IMR-90 (cell line): ENCODE data around the gene ATP9B. TPM values are rescaled to one million over a fixed set of nuclear protein-coding genes. Genes with fewer than 3 reads are reported as not detected.

Experiments
- ATAC-seq: fragments of 200-7000 bp; cut with Tn5 transposase; 2 replicates; pipeline ENCODE4 v1.9.1; 2020; ENCODE audit warnings: low read depth, mild to moderate bottlenecking, moderate library complexity
- BruUV-seq: library from RNA; stranded (reverse); fragments of 400-500 nt; replicated peaks from 2 replicates; lab custom pipeline; 2021; lab: Mats Ljungman, UMichigan
- CTCF ChIA-PET: fragments of 300-600 bp; formaldehyde crosslinking; extraction: SDS; loops from one replicate; lab custom pipeline; 2021; ENCODE audit warnings: antibody characterized with exemption; lab: Yijun Ruan, JAX
- POLR2A ChIA-PET: fragments of 300-600 bp; sonication (Branson Sonifier 250); formaldehyde crosslinking; loops from one replicate; lab custom pipeline; 2022; ENCODE audit warnings: antibody characterized with exemption; ENCODE audit not compliant: unreplicated experiment; lab: Charles Lee
- DNase-seq: peaks from one replicate; pipeline ENCODE4 v3.0.0; 2013
- H2AFZ ChIP-seq: replicated peaks from 2 replicates; pipeline ENCODE3; 2013; ENCODE audit warnings: low read length, mild to moderate bottlenecking; ENCODE audit not compliant: poor library complexity
- H2AK5ac ChIP-seq: 2 replicates; pipeline ENCODE4 v1.6.1; 2013; ENCODE audit warnings: low read depth, low read length, inconsistent platforms
- H2AK9ac ChIP-seq: replicated peaks from 2 replicates; pipeline ENCODE3; 2013; ENCODE audit warnings: mild to moderate bottlenecking, low read depth, low read length, moderate library complexity; ENCODE audit not compliant: poor library complexity
- H2BK120ac ChIP-seq: 2 replicates; pipeline ENCODE4 v1.6.1; 2013; ENCODE audit warnings: low read depth, low read length, inconsistent platforms
- H2BK15ac ChIP-seq: 3 replicates; pipeline ENCODE4 v1.6.1; 2013; ENCODE audit warnings: low read depth, low read length, inconsistent platforms
- H2BK20ac ChIP-seq: 2 replicates; pipeline ENCODE4 v1.6.1; 2013; ENCODE audit warnings: low read depth, mild to moderate bottlenecking, inconsistent platforms, low read length, moderate library complexity
- H2BK5ac ChIP-seq: 2 replicates; pipeline ENCODE4 v1.6.1; 2013; ENCODE audit warnings: mild to moderate bottlenecking, low read depth, low read length, inconsistent platforms; ENCODE audit not compliant: poor library complexity, severe bottlenecking
- H3K14ac ChIP-seq: replicated peaks from 2 replicates; pipeline ENCODE4 v1.6.1; 2013; ENCODE audit warnings: low read depth, low read length, inconsistent platforms
- H3K18ac ChIP-seq: 2 replicates; pipeline ENCODE4 v1.6.1; 2013; ENCODE audit warnings: low read depth, low read length, control low read depth
- H3K23ac ChIP-seq: 2 replicates; pipeline ENCODE4 v1.6.1; 2013; ENCODE audit warnings: low read depth, low read length, inconsistent platforms
- H3K27ac ChIP-seq: 2 replicates; pipeline ENCODE4 v1.5.1; 2013; ENCODE audit warnings: mild to moderate bottlenecking, control low read depth, low read length; ENCODE audit not compliant: insufficient read depth
- H3K27me3 ChIP-seq: 2 replicates; pipeline ENCODE4 v1.6.1; 2013; ENCODE audit warnings: low read length; ENCODE audit not compliant: control insufficient read depth, insufficient read depth
- H3K36me3 ChIP-seq: 2 replicates; pipeline ENCODE4 v1.6.1; 2013; ENCODE audit warnings: low read length, mixed read lengths; ENCODE audit not compliant: control insufficient read depth, insufficient read depth
- H3K4ac ChIP-seq: 2 replicates; pipeline ENCODE4 v1.6.1; 2013; ENCODE audit warnings: low read depth, low read length, inconsistent platforms
- H3K4me1 ChIP-seq: 2 replicates; pipeline ENCODE4 v1.6.1; 2013; ENCODE audit warnings: low read length, mixed read lengths; ENCODE audit not compliant: control insufficient read depth, insufficient read depth
- H3K4me2 ChIP-seq: 2 replicates; pipeline ENCODE4 v1.6.1; 2013; ENCODE audit warnings: low read depth, mild to moderate bottlenecking, control low read depth, low read length, moderate library complexity
- H3K4me3 ChIP-seq: 2 replicates; pipeline ENCODE4 v1.5.1; 2013; ENCODE audit warnings: low read depth, mild to moderate bottlenecking, control low read depth, low read length, moderate library complexity; ENCODE audit not compliant: insufficient read depth
- H3K56ac ChIP-seq: 2 replicates; pipeline ENCODE4 v1.6.1; 2013; ENCODE audit warnings: low read length, inconsistent platforms; ENCODE audit not compliant: insufficient read depth; ENCODE audit errors: extremely low read depth
- H3K79me1 ChIP-seq, 2 experiments: 2 replicates each; pipeline ENCODE4 v1.6.1; 2013; ENCODE audit warnings: low read length in 2 of 2, inconsistent platforms in 1 of 2, low read depth in 1 of 2
- H3K9ac ChIP-seq: 2 replicates; pipeline ENCODE4 v1.6.1; 2013; ENCODE audit warnings: low read depth, low read length, control low read depth
- H3K9me1 ChIP-seq: 2 replicates; pipeline ENCODE4 v1.6.1; 2013; ENCODE audit warnings: low read length, inconsistent platforms; ENCODE audit not compliant: insufficient read depth
- H3K9me3 ChIP-seq: 2 replicates; pipeline ENCODE4 v1.6.1; 2013; ENCODE audit warnings: low read length; ENCODE audit not compliant: control insufficient read depth, insufficient read depth
- H4K20me1 ChIP-seq: 2 replicates; pipeline ENCODE4 v1.6.1; 2013; ENCODE audit warnings: low read length, inconsistent platforms; ENCODE audit not compliant: insufficient read depth
- H4K5ac ChIP-seq: 2 replicates; pipeline ENCODE4 v1.6.1; 2013; ENCODE audit warnings: mild to moderate bottlenecking, low read depth, low read length, control low read depth
- H4K8ac ChIP-seq, 2 experiments: 2 replicates each; pipeline ENCODE4 v1.6.1; 2013; ENCODE audit warnings: low read depth in 2 of 2, low read length in 2 of 2, control low read depth in 1 of 2, inconsistent platforms in 1 of 2
- H4K91ac ChIP-seq: 2 replicates; pipeline ENCODE4 v1.6.1; 2013; ENCODE audit warnings: low read depth, low read length, inconsistent platforms; ENCODE audit not compliant: insufficient read depth
- BHLHE40 ChIP-seq: fragments of 150-350 bp; IDR thresholded peaks from 2 replicates; pipeline ENCODE4 v1.6.1; 2016; ENCODE audit warnings: mild to moderate bottlenecking, low read depth, low read length
- CEBPB ChIP-seq: IDR thresholded peaks from 2 replicates; pipeline ENCODE4 v1.6.1; 2012; ENCODE audit warnings: low read depth, low read length, improper control_type of control experiment
- ELK1 ChIP-seq: fragments of 150-350 bp; IDR thresholded peaks from 2 replicates; pipeline ENCODE4 v1.6.1; 2016; ENCODE audit warnings: low read depth, mild to moderate bottlenecking, low read length, moderate library complexity, borderline replicate concordance
- MXI1 ChIP-seq: IDR thresholded peaks from 2 replicates; pipeline ENCODE4 v1.6.1; 2012; ENCODE audit warnings: low read depth, mild to moderate bottlenecking, low read length, moderate library complexity, borderline replicate concordance
- NFE2L2 ChIP-seq: fragments of 150-350 bp; IDR thresholded peaks from 2 replicates; pipeline ENCODE4 v1.6.1; 2016; ENCODE audit warnings: low read depth, mild to moderate bottlenecking, low read length
- WGBS, 2 experiments: methylation state at CpG; one replicate each; pipeline versions ENCODE4 v1.1.5 to v1.1.7; 2013; ENCODE audit warnings: missing lambda C conversion rate in 2 of 2; ENCODE audit not compliant: insufficient read length in 1 of 2; ENCODE audit errors: extremely low coverage in 2 of 2; 5-methylcytosine and 5-hydroxymethylcytosine counted together
- dilution Hi-C: fragments of 300-500 bp; cut with HindIII; formaldehyde crosslinking; loops from one replicate; pipeline ENCODE4 v1.14.3; 2018; ENCODE audit warnings: low sequenced_read_pairs; ENCODE audit not compliant: unreplicated experiment
- in situ Hi-C: fragments of 300-500 bp; cut with MboI; formaldehyde crosslinking; loops from 3 replicates; pipeline ENCODE4 v1.14.3; 2019; ENCODE audit warnings: low sequenced_read_pairs, inconsistent platforms, mixed read lengths
- intact Hi-C: fragments of 100-400 bp; cut with micrococcal nuclease; formaldehyde crosslinking; loops from 2 replicates; pipeline ENCODE4 v1.10.0; 2022
- polyA plus RNA-seq, 3 experiments: library from polyadenylated mRNA; depleted of rRNA; stranded (reverse); fragments of >200 nt; gene quantifications; 2 replicates each; pipeline ENCODE4 v1.2.3, GENCODE V29; 2012; ENCODE audit warnings: low replicate concordance in 1 of 3
- total RNA-seq: library from RNA; depleted of rRNA; stranded (reverse); fragments of >200 nt; gene quantifications from 2 replicates; pipeline ENCODE4 v1.2.3, GENCODE V29; 2012

ATP9B gene
- total and polyA plus RNA-seq, 2 of the 4 experiments (the other 2 are of a cell fraction) = 11.0 to 11.5 TPM

- Histone ChIP-seq H2BK120ac (no peak overlapping the region), H3K79me1 (no peaks in the 10 kb centered on the region), H2AK5ac (no peak overlapping the region), H3K18ac (no peak overlapping the region), H3K4ac (no peak overlapping the region), H4K8ac (no peak overlapping the region), H3K27me3 (no peaks in the 10 kb centered on the region), H3K14ac (no peak overlapping the region), H2AFZ (no peak overlapping the region), H2BK20ac (no peak overlapping the region), H3K9me3 (no peaks in the 10 kb centered on the region), H3K4me1 (no peaks in the 10 kb centered on the region), H3K23ac (no peak overlapping the region), H3K9me1 (no peaks in the 10 kb centered on the region), H3K36me3 (peaks cover 14% of the 10 kb centered on the region; the same call in 1 of the 2 replicates), H4K20me1 (no peaks in the 10 kb centered on the region), H3K56ac (no peak overlapping the region), H2AK9ac (no peak overlapping the region), H3K9ac (no peak overlapping the region), H3K4me3 (no peak overlapping the region), H3K4me2 (no peak overlapping the region), H4K91ac (no peak overlapping the region), H3K27ac (no peak overlapping the region), H2BK15ac (no peak overlapping the region), H4K5ac (no peak overlapping the region), H2BK5ac (no peak overlapping the region)
- in situ Hi-C loops = no loop called here
- dilution Hi-C loops = no loop called here
- ATAC-seq (no peak), DNase-seq (no peak)
- POLR2A ChIA-PET = no interaction called here
- WGBS, 2 experiments = 60% methylated on average over 2 of the region's 9 CpGs; no CpG with 5 or more reads in 1 of the 2 experiments
- intact Hi-C loops = no loop called here
- CTCF ChIA-PET = no interaction called here
- TF ChIP-seq NFE2L2 (no peak), BHLHE40 (no peak), MXI1 (no peak), ELK1 (no peak), CEBPB (no peak)
- BruUV-seq = no TSS peak
Observed at GRCh38 chr18:79413901-79414300, 344.7 kb downstream of the ATP9B start.
